GM23248 (cell line): ENCODE results near the gene ADAMTSL1. TPM values are rescaled to one million over a fixed set of nuclear protein-coding genes. Genes with fewer than 3 reads are reported as not detected.

Source experiments
- DNase-seq: peaks from one replicate; pipeline ENCODE4 v3.0.0-alpha.2; 2015
- H2AFZ ChIP-seq: fragments of 200-600 bp; sonication (generic); 2 replicates; pipeline ENCODE4 v1.6.1; 2016; ENCODE audit warnings: antibody characterized with exemption
- H3F3A ChIP-seq: fragments of 200-600 bp; sonication (generic); 2 replicates; pipeline ENCODE4 v1.6.1; 2016; ENCODE audit warnings: mild to moderate bottlenecking, antibody characterized with exemption, mixed run types; ENCODE audit not compliant: insufficient read depth
- H3K27ac ChIP-seq: fragments of 200-600 bp; sonication (generic); 2 replicates; pipeline ENCODE4 v1.5.1; 2016; ENCODE audit warnings: mild to moderate bottlenecking
- H3K27me3 ChIP-seq: fragments of 200-600 bp; sonication (generic); replicated peaks from 2 replicates; pipeline ENCODE4 v1.6.1; 2016; ENCODE audit warnings: mild to moderate bottlenecking; ENCODE audit not compliant: insufficient read depth
- H3K36me3 ChIP-seq: fragments of 200-600 bp; sonication (generic); 2 replicates; pipeline ENCODE4 v1.6.1; 2016; ENCODE audit warnings: low read depth, mild to moderate bottlenecking
- H3K4me1 ChIP-seq: fragments of 200-600 bp; sonication (generic); 2 replicates; pipeline ENCODE4 v1.6.1; 2016; ENCODE audit warnings: mild to moderate bottlenecking; ENCODE audit not compliant: insufficient read depth
- H3K4me2 ChIP-seq: fragments of 200-600 bp; sonication (generic); one replicate; pipeline ENCODE4 v1.6.1; 2016; ENCODE audit warnings: mild to moderate bottlenecking; ENCODE audit not compliant: unreplicated experiment
- H3K4me3 ChIP-seq: fragments of 200-600 bp; sonication (generic); 2 replicates; pipeline ENCODE4 v1.5.1; 2016; ENCODE audit warnings: mild to moderate bottlenecking
- H3K79me2 ChIP-seq: fragments of 200-600 bp; sonication (generic); 2 replicates; pipeline ENCODE4 v1.6.1; 2016; ENCODE audit warnings: mild to moderate bottlenecking; ENCODE audit not compliant: insufficient read depth
- H3K9ac ChIP-seq: fragments of 200-600 bp; sonication (generic); 2 replicates; pipeline ENCODE4 v1.6.1; 2016; ENCODE audit warnings: mild to moderate bottlenecking
- H3K9me2 ChIP-seq: fragments of 200-600 bp; sonication (generic); 2 replicates; pipeline ENCODE4 v1.6.1; 2016; ENCODE audit warnings: mixed run types, mild to moderate bottlenecking, moderate library complexity; ENCODE audit not compliant: insufficient read depth
- H3K9me3 ChIP-seq: fragments of 200-600 bp; sonication (generic); one replicate; pipeline ENCODE4 v1.6.1; 2017; ENCODE audit warnings: low read depth
- H4K20me1 ChIP-seq: fragments of 200-600 bp; sonication (generic); 2 replicates; pipeline ENCODE4 v1.6.0; 2016; ENCODE audit not compliant: insufficient read depth
- EZH2 ChIP-seq: fragments of 200-600 bp; sonication (generic); IDR thresholded peaks from 2 replicates; pipeline ENCODE4 v1.6.1; 2018; ENCODE audit warnings: antibody characterized with exemption, mild to moderate bottlenecking; ENCODE audit not compliant: insufficient read depth, poor library complexity, severe bottlenecking
- EZH2phosphoT487 ChIP-seq: fragments of 200-600 bp; sonication (generic); IDR thresholded peaks from 2 replicates; pipeline ENCODE4 v1.6.1; 2018; ENCODE audit warnings: antibody characterized with exemption, moderate library complexity, mild to moderate bottlenecking, low read depth; ENCODE audit not compliant: insufficient read depth
- WGBS, 2 experiments: methylation state at CpG; one replicate each; pipeline ENCODE4 v1.1.6; 2015 to 2017; ENCODE audit warnings: low lambda C conversion rate in 2 of 2, low coverage in 1 of 2; ENCODE audit errors: missing lambda C conversion rate in 2 of 2; 5-methylcytosine and 5-hydroxymethylcytosine counted together
- in situ Hi-C: fragments of 300-500 bp; cut with MboI; formaldehyde crosslinking; loops from 2 replicates; pipeline ENCODE4 v1.15.0; 2020
- polyA plus RNA-seq: library from polyadenylated mRNA; unstranded; fragments of >200 nt; fragmentation: Nextera tagmentation; extraction: Ambion mirVana; gene quantifications from 2 replicates; pipeline ENCODE4 v1.2.1, GENCODE V29; 2016
- total RNA-seq: library from RNA; depleted of rRNA; stranded (reverse); fragments of >200 nt; shearing (Covaris generic); gene quantifications from 2 replicates; pipeline ENCODE4 v1.2.3, GENCODE V29; 2014

The ADAMTSL1 gene
- total and polyA plus RNA-seq, 2 experiments from 2014 or later, result 77.0 to 273 TPM

DNA sequence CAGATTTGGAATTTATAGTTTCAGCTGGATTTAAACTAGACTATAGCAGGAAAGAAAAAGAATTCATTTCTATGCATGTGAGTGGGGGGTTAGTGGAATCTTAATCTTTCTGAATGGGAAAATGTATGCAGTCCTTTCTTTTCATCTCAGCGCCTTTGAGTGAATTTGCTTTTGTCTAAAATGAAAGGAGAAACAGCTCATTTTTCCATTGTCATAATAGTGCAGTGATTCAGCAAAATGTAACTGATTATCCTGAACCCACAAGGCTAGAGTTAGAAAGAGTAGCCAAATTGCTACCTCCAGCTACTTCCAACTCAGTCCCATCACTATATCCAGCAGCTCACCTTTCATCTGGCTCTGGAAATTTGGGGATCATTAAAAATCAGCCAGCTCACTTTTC is 134.4 kb downstream of the ADAMTSL1 start:
- Histone ChIP-seq H3K9me3 (no peaks in the 10 kb centered on the region), H4K20me1 (0 out of 2 replicates have a peak, but pooled peaks cover under 1% of the 10 kb centered on the region), H3K27me3 (no peaks in the 10 kb centered on the region), H2AFZ (no peak overlapping the region), H3K4me1 (peaks cover 21% of the 10 kb centered on the region), H3K9ac (no peak overlapping the region), H3K36me3 (peaks cover 28% of the 10 kb centered on the region), H3K4me2 (no peak overlapping the region), H3K4me3 (no peak overlapping the region), H3K79me2 (peaks cover 100% of the 10 kb centered on the region), H3F3A (peaks cover 61% of the 10 kb centered on the region), H3K27ac (0 out of 2 replicates have a peak overlapping the region, but pooled peaks have one; percentile 0), H3K9me2 (no peaks in the 10 kb centered on the region)
- WGBS, 2 experiments, result 94 to 100% methylated on average over 1 of the region's 1 CpG
- peak; percentile 25 for DNase-seq
- TF ChIP-seq EZH2phosphoT487 (no peak), EZH2 (no peak)
- in situ Hi-C loops, result no loop called here

DNA sequence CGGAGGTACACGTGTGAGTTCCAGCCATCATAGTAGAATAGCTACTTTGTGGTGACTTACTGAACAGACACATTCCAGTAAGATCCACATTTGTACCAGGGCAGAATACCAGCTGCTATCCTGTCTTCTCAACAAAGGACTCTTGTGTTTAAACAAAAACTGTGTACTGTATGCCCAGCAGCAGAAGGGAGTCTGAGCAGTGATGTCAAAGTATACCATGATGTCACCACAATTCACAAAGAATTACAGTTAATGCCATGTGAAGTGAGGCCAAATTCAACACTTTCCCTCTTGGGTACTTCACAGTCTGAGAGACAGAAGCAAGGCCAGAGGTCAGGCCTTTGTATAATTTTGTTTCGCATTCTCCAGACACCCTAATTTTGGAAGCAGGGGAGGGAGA is 137.0 kb downstream of the ADAMTSL1 start:
- Histone ChIP-seq H3F3A (peaks cover 42% of the 10 kb centered on the region), H3K4me3 (no peak overlapping the region), H3K4me2 (no peak overlapping the region), H3K36me3 (peaks cover 16% of the 10 kb centered on the region), H4K20me1 (no peaks in the 10 kb centered on the region), H3K79me2 (peaks cover 100% of the 10 kb centered on the region), H3K27me3 (no peaks in the 10 kb centered on the region), H3K27ac (no peak overlapping the region), H3K4me1 (peaks cover 14% of the 10 kb centered on the region), H3K9me3 (no peaks in the 10 kb centered on the region), H2AFZ (no peak overlapping the region), H3K9me2 (no peaks in the 10 kb centered on the region), H3K9ac (no peak overlapping the region)
- TF ChIP-seq EZH2 (no peak), EZH2phosphoT487 (no peak)
- in situ Hi-C loops, result no loop called here
- 97 to 100% methylated on average over 3 of the region's 3 CpGs for WGBS, 2 experiments
- DNase-seq, result no peak

GRCh38 chr9:18611971-18612370 is 138.0 kb downstream of the ADAMTSL1 start:
- Histone ChIP-seq H3K36me3 (peaks cover 16% of the 10 kb centered on the region), H4K20me1 (no peaks in the 10 kb centered on the region), H3K79me2 (peaks cover 100% of the 10 kb centered on the region), H3K9me3 (no peaks in the 10 kb centered on the region), H2AFZ (no peak overlapping the region), H3K27ac (no peak overlapping the region), H3K4me2 (no peak overlapping the region), H3K9me2 (no peaks in the 10 kb centered on the region), H3K9ac (no peak overlapping the region), H3K4me1 (peaks cover 4% of the 10 kb centered on the region; the same call in 1 of the 2 replicates), H3K4me3 (no peak overlapping the region), H3F3A (peaks cover 37% of the 10 kb centered on the region; the same call in 1 of the 2 replicates), H3K27me3 (no peaks in the 10 kb centered on the region)
- DNase-seq, result no peak
- TF ChIP-seq EZH2phosphoT487 (no peak), EZH2 (no peak)
- in situ Hi-C loops, result no loop called here

- Histone ChIP-seq H3K9me3 (no peaks in the 10 kb centered on the region), H3F3A (peaks cover 31% of the 10 kb centered on the region; the same call in 1 of the 2 replicates), H4K20me1 (no peaks in the 10 kb centered on the region), H3K27ac (no peak overlapping the region), H3K4me1 (peaks cover 5% of the 10 kb centered on the region; the same call in 1 of the 2 replicates), H3K9me2 (no peaks in the 10 kb centered on the region), H3K4me2 (no peak overlapping the region), H3K27me3 (no peaks in the 10 kb centered on the region), H3K36me3 (peaks cover 16% of the 10 kb centered on the region; the same call in 1 of the 2 replicates), H3K4me3 (no peak overlapping the region), H2AFZ (no peak overlapping the region), H3K9ac (no peak overlapping the region), H3K79me2 (peaks cover 98% of the 10 kb centered on the region)
- TF ChIP-seq EZH2, result no peak
- no peak for TF ChIP-seq EZH2phosphoT487
- 93 to 94% methylated on average over 6 of the region's 6 CpGs for WGBS, 2 experiments
- DNase-seq, result no peak
- in situ Hi-C loops, result no loop called here
Observed at GRCh38 chr9:18614116-18614515, 140.2 kb downstream of the ADAMTSL1 start.

- no peak for DNase-seq
- TF ChIP-seq EZH2phosphoT487 (no peak), EZH2 (no peak)
- H3K9me3 ChIP-seq, result no peaks in the 10 kb centered on the region
- no peaks in the 10 kb centered on the region for H3K27me3 ChIP-seq
- H3K36me3 ChIP-seq, result peaks cover 16% of the 10 kb centered on the region; the same call in 1 of the 2 replicates
- no peak overlapping the region for H3K9ac ChIP-seq
- no peak overlapping the region for H3K4me2 ChIP-seq
- H3K27ac ChIP-seq, result no peak overlapping the region
- in situ Hi-C loops, result no loop called here
- H3K4me1 ChIP-seq, result peaks cover 5% of the 10 kb centered on the region; the same call in 1 of the 2 replicates
- WGBS, 2 experiments, result 95 to 98% methylated on average over 2 of the region's 2 CpGs
- no peaks in the 10 kb centered on the region for H4K20me1 ChIP-seq
- H3K4me3 ChIP-seq, result no peak overlapping the region
- peaks cover 98% of the 10 kb centered on the region for H3K79me2 ChIP-seq
- H3K9me2 ChIP-seq, result no peaks in the 10 kb centered on the region
- H2AFZ ChIP-seq, result no peak overlapping the region
- H3F3A ChIP-seq, result peaks cover 31% of the 10 kb centered on the region; the same call in 1 of the 2 replicates
Observed at GRCh38 chr9:18614651-18615050, 140.7 kb downstream of the ADAMTSL1 start.
